ENCODE results near the gene GABRB1.

Gene GABRB1

GRCh38 chr4:47213106-47213505 is 181.7 kb downstream of the GABRB1 start:
- TF ChIP-seq CTCF (IDR thresholded peaks at IDR 0.05): no peak

DNA sequence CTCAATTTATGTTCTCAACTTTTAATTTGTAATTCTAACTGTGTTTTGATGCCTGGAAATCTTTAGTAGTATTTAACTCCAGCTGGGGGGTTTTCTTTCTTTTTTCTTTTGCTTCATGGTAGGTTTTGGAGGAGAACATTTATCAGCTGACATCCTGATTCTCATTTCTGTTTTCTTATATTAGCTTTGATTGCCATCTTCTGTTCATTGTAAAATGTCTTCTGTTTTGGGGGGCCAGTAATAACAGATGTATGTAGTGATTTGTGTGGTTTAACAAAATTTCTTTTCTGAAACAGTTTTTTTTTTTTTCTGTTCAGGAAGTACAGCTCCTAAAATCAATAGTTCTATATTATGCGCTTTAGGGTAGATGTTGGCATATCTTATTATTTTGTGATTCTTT is 182.2 kb downstream of the GABRB1 start:
- no peak for TF ChIP-seq CTCF (IDR thresholded peaks at IDR 0.05)

DNA sequence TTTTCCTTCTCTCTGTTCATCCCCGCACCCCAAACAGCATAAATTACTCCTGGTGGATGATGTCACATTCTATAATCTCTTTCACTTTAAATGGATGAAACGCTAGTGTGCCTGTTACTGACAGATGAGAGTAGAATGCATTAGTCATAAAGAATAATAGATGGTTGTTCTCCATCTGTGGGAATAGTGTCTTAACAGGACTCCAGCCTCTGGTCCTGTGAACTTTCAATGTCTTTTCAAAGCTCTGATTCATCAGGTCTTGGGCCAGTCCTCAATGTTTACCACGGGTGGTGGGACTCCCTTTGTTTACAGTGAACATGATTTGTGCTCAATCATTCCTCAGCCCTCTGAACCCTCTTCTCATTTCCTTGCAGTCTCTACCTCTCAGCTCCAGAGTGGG is 182.6 kb downstream of the GABRB1 start:
- no peak for TF ChIP-seq CTCF (IDR thresholded peaks at IDR 0.05)

GRCh38 chr4:47215759-47216158 is 184.4 kb downstream of the GABRB1 start:
- TF ChIP-seq CTCF (IDR thresholded peaks at IDR 0.05): no peak

DNA sequence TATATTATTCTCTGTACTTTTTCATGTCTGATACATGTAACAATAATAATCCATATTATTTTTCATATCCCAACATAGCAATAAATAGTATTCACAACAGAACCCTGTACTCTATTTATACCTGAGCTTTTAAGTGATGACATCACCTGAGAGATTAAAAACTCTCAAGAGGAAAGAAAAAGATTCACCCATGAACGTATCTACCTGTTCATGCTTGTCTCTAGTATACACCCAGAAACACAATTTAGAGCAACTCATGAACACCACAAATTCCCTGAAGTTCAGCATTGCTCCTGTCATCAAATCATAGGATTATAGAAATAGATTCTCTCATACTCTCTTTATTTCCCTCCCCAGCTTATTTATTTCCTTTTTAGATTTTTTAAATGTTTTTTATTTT is 185.9 kb downstream of the GABRB1 start:
- no peak for TF ChIP-seq CTCF (IDR thresholded peaks at IDR 0.05)

DNA sequence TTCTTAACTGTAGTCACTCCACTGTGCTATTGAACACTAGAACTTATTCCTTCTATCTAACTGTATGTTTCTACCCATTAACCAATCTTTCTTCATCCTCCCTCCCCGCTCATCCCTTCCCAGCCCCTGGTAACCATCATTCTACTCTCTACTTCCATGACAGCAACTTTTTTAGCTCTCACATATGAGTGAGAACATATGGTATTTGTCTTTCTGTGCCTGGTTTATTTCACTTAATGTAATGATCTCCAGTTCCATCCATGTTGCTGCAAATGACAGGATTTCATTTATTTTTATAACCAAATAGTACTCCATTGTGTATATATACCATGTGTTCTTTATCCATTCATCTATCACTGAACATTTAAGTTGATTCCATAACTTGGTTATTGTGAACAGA is 186.5 kb downstream of the GABRB1 start:
- no peak for TF ChIP-seq CTCF (IDR thresholded peaks at IDR 0.05)

GRCh38 chr4:47218631-47219030 is 187.3 kb downstream of the GABRB1 start:
- no peak for TF ChIP-seq CTCF (IDR thresholded peaks at IDR 0.05)

DNA sequence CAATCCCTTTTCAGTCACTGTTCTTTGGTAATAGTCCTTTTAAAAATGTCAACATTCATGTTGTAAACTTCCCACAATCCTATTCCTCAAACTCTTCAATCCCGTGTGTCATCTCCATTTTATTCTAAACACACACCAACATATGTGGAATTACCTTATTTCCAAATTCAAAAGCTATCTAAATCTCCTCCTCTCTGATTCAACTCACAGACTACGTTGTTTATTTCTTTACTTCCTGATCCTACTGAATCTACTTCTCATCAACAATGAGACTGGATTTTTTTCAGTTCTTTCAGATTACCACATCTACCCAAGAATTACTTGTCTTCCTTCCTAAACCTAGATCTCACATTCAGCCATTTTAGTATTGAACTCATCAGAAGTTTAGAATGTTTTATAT is 188.2 kb downstream of the GABRB1 start:
- no peak for TF ChIP-seq CTCF (IDR thresholded peaks at IDR 0.05)

All from LNCAP (cell line).